H9 (cell line): ENCODE results near the gene NRXN3. TPM values are rescaled to one million over a fixed set of nuclear protein-coding genes. Genes with fewer than 3 reads are reported as not detected.

Source experiments
- DNase-seq: peaks from one replicate; pipeline ENCODE4 v3.0.0-alpha.2; 2017
- H2AFZ ChIP-seq: one replicate; pipeline ENCODE4 v1.6.1; 2013; ENCODE audit warnings: mild to moderate bottlenecking, low read length, control low read depth, moderate library complexity
- H2AK5ac ChIP-seq: 2 replicates; pipeline ENCODE4 v1.6.1; 2013; ENCODE audit warnings: low read length, control low read depth, mixed read lengths; ENCODE audit not compliant: insufficient read length
- H2BK120ac ChIP-seq: one replicate; pipeline ENCODE4 v1.6.1; 2013; ENCODE audit warnings: low read depth, mild to moderate bottlenecking, low read length, control low read depth, inconsistent platforms; ENCODE audit not compliant: poor library complexity, severe bottlenecking
- H2BK12ac ChIP-seq: 2 replicates; pipeline ENCODE4 v1.6.1; 2013; ENCODE audit warnings: low read length, control low read depth, mixed read lengths, low read depth; ENCODE audit not compliant: insufficient read length
- H2BK15ac ChIP-seq: 2 replicates; pipeline ENCODE4 v1.6.1; 2013; ENCODE audit warnings: low read depth, low read length, control low read depth
- H2BK20ac ChIP-seq: one replicate; pipeline ENCODE4 v1.6.1; 2013; ENCODE audit warnings: low read depth, mild to moderate bottlenecking, low read length, control low read depth, inconsistent platforms; ENCODE audit not compliant: poor library complexity, severe bottlenecking
- H2BK5ac ChIP-seq: 2 replicates; pipeline ENCODE4 v1.6.1; 2013; ENCODE audit warnings: low read length, control low read depth, mixed read lengths; ENCODE audit not compliant: insufficient read length
- H3K14ac ChIP-seq: 2 replicates; pipeline ENCODE4 v1.6.1; 2013; ENCODE audit warnings: low read length, control low read depth; ENCODE audit not compliant: insufficient read depth
- H3K18ac ChIP-seq: 2 replicates; pipeline ENCODE4 v1.6.1; 2013; ENCODE audit warnings: low read depth, mild to moderate bottlenecking, mixed read lengths, low read length, control low read depth; ENCODE audit not compliant: insufficient read length
- H3K23ac ChIP-seq: 2 replicates; pipeline ENCODE4 v1.6.1; 2013; ENCODE audit warnings: low read length, control low read depth, mixed read lengths, low read depth; ENCODE audit not compliant: insufficient read length
- H3K23me2 ChIP-seq: 2 replicates; pipeline ENCODE4 v1.6.1; 2013; ENCODE audit warnings: low read depth, mild to moderate bottlenecking, mixed read lengths, low read length, control low read depth; ENCODE audit not compliant: insufficient read length, poor library complexity, severe bottlenecking
- H3K27ac ChIP-seq: 2 replicates; pipeline ENCODE4 v1.5.1; 2013; ENCODE audit warnings: low read length, control low read depth, mixed read lengths, low read depth; ENCODE audit not compliant: insufficient read length
- H3K27me3 ChIP-seq: 2 replicates; pipeline ENCODE4 v1.6.1; 2013; ENCODE audit warnings: low read length, control low read depth, inconsistent platforms; ENCODE audit not compliant: insufficient read depth
- H3K4ac ChIP-seq: 2 replicates; pipeline ENCODE4 v1.6.1; 2013; ENCODE audit warnings: low read depth, mild to moderate bottlenecking, control low read depth, inconsistent platforms, low read length, moderate library complexity
- H3K4me1 ChIP-seq: 2 replicates; pipeline ENCODE4 v1.6.1; 2013; ENCODE audit warnings: low read length, control low read depth, inconsistent platforms; ENCODE audit not compliant: insufficient read depth
- H3K4me2 ChIP-seq: 2 replicates; pipeline ENCODE4 v1.6.1; 2013; ENCODE audit warnings: low read length, control low read depth, mixed read lengths; ENCODE audit not compliant: insufficient read length, insufficient read depth
- H3K56ac ChIP-seq: 2 replicates; pipeline ENCODE4 v1.6.1; 2013; ENCODE audit warnings: low read depth, mild to moderate bottlenecking, mixed read lengths, low read length, control low read depth; ENCODE audit not compliant: insufficient read length
- H3K79me1 ChIP-seq: 2 replicates; pipeline ENCODE4 v1.6.1; 2013; ENCODE audit warnings: low read depth, mild to moderate bottlenecking, moderate library complexity, low read length, control low read depth, inconsistent platforms; ENCODE audit not compliant: insufficient read depth, poor library complexity, severe bottlenecking
- H3K79me2 ChIP-seq: 2 replicates; pipeline ENCODE4 v1.6.1; 2013; ENCODE audit warnings: low read length, control low read depth, inconsistent platforms; ENCODE audit not compliant: insufficient read depth
- H3K9ac ChIP-seq: 2 replicates; pipeline ENCODE4 v1.6.1; 2013; ENCODE audit warnings: low read length, control low read depth, mixed read lengths; ENCODE audit not compliant: insufficient read length; ENCODE audit errors: extremely low read depth
- H3K9me3 ChIP-seq: one replicate; pipeline ENCODE4 v1.6.1; 2013; ENCODE audit warnings: low read depth, low read length, inconsistent platforms; ENCODE audit not compliant: control insufficient read depth
- H3T11ph ChIP-seq: one replicate; pipeline ENCODE4 v1.6.1; 2013; ENCODE audit warnings: mild to moderate bottlenecking, low read length, control low read depth, inconsistent platforms
- H4K20me1 ChIP-seq: one replicate; pipeline ENCODE4 v1.6.1; 2013; ENCODE audit not compliant: control insufficient read depth, insufficient read length, insufficient read depth
- H4K5ac ChIP-seq: 2 replicates; pipeline ENCODE4 v1.6.1; 2013; ENCODE audit warnings: low read depth, mild to moderate bottlenecking, mixed read lengths, low read length, control low read depth; ENCODE audit not compliant: insufficient read length
- H4K8ac ChIP-seq: replicated peaks from 2 replicates; pipeline ENCODE4 v1.6.1; 2013; ENCODE audit warnings: low read length, control low read depth, mixed read lengths, low read depth; ENCODE audit not compliant: insufficient read length
- H4K91ac ChIP-seq: 2 replicates; pipeline ENCODE4 v1.6.1; 2013; ENCODE audit warnings: low read depth, mild to moderate bottlenecking, moderate library complexity, mixed read lengths, low read length, control low read depth; ENCODE audit not compliant: insufficient read length
- H3K27ac Mint-ChIP-seq, 3 experiments: 2 replicates in 2 of 3; 3 replicates in 1 of 3; pipeline ENCODE4 v1.8.0; 2020 to 2021; ENCODE audit warnings: mixed read lengths in 3 of 3, mild to moderate bottlenecking in 1 of 3, moderate library complexity in 1 of 3
- H3K27me3 Mint-ChIP-seq: 2 replicates; pipeline ENCODE4 v1.8.0; 2021; ENCODE audit warnings: low read depth, mild to moderate bottlenecking, moderate library complexity, mixed read lengths
- H3K36me3 Mint-ChIP-seq, 3 experiments: 2 replicates in 2 of 3; 3 replicates in 1 of 3; pipeline ENCODE4 v1.8.0; 2020 to 2021; ENCODE audit warnings: low read depth in 3 of 3, mixed read lengths in 3 of 3; ENCODE audit not compliant: insufficient read depth in 1 of 3
- H3K4me1 Mint-ChIP-seq, 2 experiments: 2 replicates each; pipeline ENCODE4 v1.8.0; 2020; ENCODE audit warnings: mixed read lengths in 2 of 2
- H3K4me3 Mint-ChIP-seq, 2 experiments: 2 replicates in 1 of 2; 3 replicates in 1 of 2; pipeline ENCODE4 v1.8.0; 2020 to 2021; ENCODE audit warnings: mild to moderate bottlenecking in 2 of 2, mixed read lengths in 2 of 2, moderate library complexity in 1 of 2
- H3K9me3 Mint-ChIP-seq, 2 experiments: 2 replicates in 1 of 2; 3 replicates in 1 of 2; pipeline ENCODE4 v1.8.0; 2020; ENCODE audit warnings: mild to moderate bottlenecking in 2 of 2, mixed read lengths in 2 of 2, moderate library complexity in 1 of 2
- CTCF ChIP-seq: fragments of 200-600 bp; sonication (generic); conservative IDR thresholded peaks from 3 replicates; pipeline ENCODE4 v1.8.0; 2021; ENCODE audit warnings: antibody characterized with exemption, mild to moderate bottlenecking
- WGBS: extraction: QIAGEN DNeasy Blood & Tissue Kit; methylation state at CpG from one replicate; pipeline ENCODE4 v1.1.7; 2013; ENCODE audit warnings: missing lambda C conversion rate, low lambda C conversion rate, mixed read lengths; ENCODE audit not compliant: insufficient read length; ENCODE audit errors: extremely low coverage; 5-methylcytosine and 5-hydroxymethylcytosine counted together
- total RNA-seq: library from RNA; stranded (reverse); gene quantifications from 2 replicates; pipeline ENCODE4 v1.2.1, GENCODE V29; 2021

NRXN3 gene
- total RNA-seq, 1 experiment from 2014 or later, result 1.8 TPM

DNA sequence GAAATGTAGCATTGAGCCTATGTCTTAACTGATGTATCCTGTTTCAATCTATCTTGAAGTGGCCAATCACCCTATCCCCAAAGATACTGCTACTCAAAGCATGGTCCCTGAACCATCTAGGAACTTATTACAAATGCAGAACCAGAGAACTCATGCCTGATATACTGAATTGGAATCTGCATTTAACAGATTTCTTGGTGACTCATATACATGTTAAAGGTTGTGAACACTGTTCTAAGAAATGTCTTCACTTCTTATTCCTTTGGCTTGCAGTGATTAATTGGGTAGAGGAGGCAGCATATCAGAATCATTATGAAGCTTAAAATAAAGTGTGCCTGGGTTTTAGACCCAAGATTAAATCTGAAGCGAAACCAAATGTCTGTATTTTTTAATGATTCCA is 1245.6 kb downstream of the NRXN3 start:
- Histone ChIP-seq H4K8ac (no peak overlapping the region), H2AK5ac (no peak overlapping the region), H2BK120ac (no peak overlapping the region), H3K9me3 (no peaks in the 10 kb centered on the region), H3K23ac (no peak overlapping the region), H2BK12ac (no peak overlapping the region), H3K56ac (no peak overlapping the region), H3K27ac (no peak overlapping the region), H3K27me3 (no peaks in the 10 kb centered on the region), H3T11ph (no peak overlapping the region), H4K20me1 (no peaks in the 10 kb centered on the region), H2BK5ac (no peak overlapping the region), H2AFZ (no peak overlapping the region), H4K5ac (no peak overlapping the region), H3K79me1 (no peaks in the 10 kb centered on the region), H2BK20ac (no peak overlapping the region), H3K23me2 (no peaks in the 10 kb centered on the region), H3K4me1 (no peaks in the 10 kb centered on the region), H3K79me2 (no peaks in the 10 kb centered on the region), H2BK15ac (no peak overlapping the region), H3K4me2 (no peak overlapping the region), H3K4ac (no peak overlapping the region), H4K91ac (no peak overlapping the region), H3K9ac (no peak overlapping the region), H3K18ac (no peak overlapping the region), H3K14ac (no peak overlapping the region)
- H3K4me3 Mint-ChIP-seq, result no peak overlapping the region
- H3K27ac Mint-ChIP-seq, result no peak overlapping the region
- no peaks in the 10 kb centered on the region for H3K9me3 Mint-ChIP-seq
- peaks cover 9 to 15% of the 10 kb centered on the region in 2 experiments for H3K4me1 Mint-ChIP-seq
- H3K36me3 Mint-ChIP-seq, result no peaks in the 10 kb centered on the region
- no peak for TF ChIP-seq CTCF
- no peaks in the 10 kb centered on the region for H3K27me3 Mint-ChIP-seq
- DNase-seq, result no peak
- WGBS, result no CpG with 5 or more reads among the region's 1 CpG
